GM12874 (cell line): ENCODE results near the gene DSC3.

Experiments used
- CTCF ChIP-seq: IDR thresholded peaks from 2 replicates; pipeline ENCODE4 v1.5.1; 2011; ENCODE audit warnings: low read depth, mild to moderate bottlenecking, control low read depth, low read length, moderate library complexity; ENCODE audit not compliant: insufficient read depth

The DSC3 gene

DNA sequence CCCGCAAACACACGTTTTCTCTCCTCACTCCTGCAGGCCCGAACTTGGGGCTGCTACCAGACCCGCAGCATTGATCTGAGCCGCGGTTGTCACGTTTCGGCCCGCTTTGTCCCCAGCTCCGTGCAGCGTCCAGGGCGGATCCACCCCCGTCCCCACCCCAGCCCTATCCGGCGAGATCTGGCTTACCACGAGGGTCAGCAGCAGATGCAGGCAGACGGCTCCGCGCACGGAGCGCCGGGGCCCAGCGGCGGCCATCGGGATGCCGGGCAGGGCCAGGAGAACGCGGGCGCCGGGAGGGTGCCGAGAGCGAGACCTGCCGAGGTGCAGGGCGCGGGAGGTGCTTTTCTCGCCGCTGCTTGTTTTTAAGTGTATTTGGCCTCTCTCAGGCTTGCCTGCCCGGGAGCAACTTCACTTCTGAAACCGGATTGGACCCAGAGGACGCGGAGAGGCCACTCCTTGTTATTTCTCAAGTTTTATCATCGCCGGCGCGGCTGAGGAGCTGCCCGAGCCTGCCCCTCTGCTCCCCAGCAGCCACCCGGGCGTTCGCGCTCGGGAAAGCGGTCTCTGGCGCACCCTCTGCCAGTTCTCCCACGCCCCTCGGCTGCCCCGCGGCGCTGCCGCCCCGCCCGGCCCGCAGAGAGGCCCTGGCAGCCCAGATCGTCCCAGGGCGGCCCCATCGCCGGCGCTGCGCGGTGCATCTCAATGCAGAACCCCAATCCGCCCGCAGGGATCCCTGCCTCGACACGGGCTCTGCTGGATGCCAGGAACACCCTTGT, at the start of gene DSC3:
Gene DSC3 (minus strand): TSS at position 337 of the 776 bp plus-strand sequence. CDS start 82 bp downstream, at position 255.
- no peak for TF ChIP-seq CTCF

- TF ChIP-seq CTCF = no peak
These were observed 48.8 kb upstream of the DSC3 start for GRCh38 chr18:31091350-31091749.

GRCh38 chr18:31088532-31088931, 46.0 kb upstream of the DSC3 start:
- no peak for TF ChIP-seq CTCF

DNA sequence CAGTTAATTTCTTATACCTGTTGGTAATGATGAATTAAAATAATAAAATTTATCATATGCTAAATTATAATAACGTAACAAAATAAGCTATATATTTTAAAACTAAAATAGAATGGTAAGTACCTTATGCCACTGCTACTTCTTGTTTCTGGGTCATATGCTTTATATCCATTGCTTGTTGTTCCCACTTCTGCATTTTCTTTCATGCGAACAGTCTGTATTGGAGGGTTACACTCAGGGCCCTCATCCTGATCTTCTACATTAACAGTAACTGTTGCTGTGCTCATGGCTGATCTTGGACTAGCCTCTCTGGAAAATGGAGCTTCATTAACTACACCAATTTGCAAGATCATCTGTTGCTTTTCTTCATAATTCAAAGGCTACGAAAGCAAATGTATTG, 37.4 kb upstream of the DSC3 start:
- TF ChIP-seq CTCF = no peak

DNA sequence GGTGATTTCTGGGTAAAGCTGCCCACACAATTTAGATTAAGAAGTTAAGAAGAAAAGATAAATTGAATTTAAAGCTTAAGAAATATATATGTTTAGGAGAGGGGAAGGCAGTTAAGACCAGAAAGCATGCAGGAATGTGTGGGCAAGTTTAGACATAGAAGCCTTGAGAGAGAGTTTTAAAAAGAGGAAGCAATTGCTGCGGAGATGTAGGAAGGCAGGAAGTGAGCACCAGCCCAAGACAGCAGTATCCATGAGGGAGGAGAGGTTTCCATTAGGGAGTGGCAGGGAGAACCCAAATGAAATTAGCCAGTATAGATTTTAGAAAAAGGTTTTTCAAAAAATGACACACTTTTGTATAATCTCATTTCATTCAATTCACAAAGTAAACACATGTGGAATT, 35.3 kb upstream of the DSC3 start:
- no peak for TF ChIP-seq CTCF

DNA sequence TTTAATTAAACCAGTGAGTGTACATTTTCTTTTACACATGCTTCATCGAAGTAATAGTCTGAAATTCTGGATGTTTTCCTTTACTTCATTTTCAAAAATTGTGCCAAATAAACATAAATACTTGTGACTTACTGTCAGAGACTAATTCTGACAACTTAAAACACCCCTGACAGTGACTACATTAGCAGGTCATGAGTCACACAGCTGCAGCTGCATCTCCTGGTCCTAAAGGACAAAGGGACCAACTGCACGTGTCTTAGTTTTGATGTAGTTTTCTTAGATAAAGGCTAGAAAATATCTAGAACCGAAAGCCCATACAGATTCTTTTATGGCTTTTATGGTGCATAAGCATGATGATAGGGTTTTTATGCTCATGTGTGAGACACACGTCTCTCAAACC, 29.6 kb upstream of the DSC3 start:
- no peak for TF ChIP-seq CTCF

- no peak for TF ChIP-seq CTCF
These were observed 27.7 kb upstream of the DSC3 start for GRCh38 chr18:31070206-31070605.
